ENCODE data around the gene GPR141.

The GPR141 gene

GRCh38 chr7:37690206-37690605, 6.6 kb downstream of the GPR141 start:
- Histone ChIP-seq H3K9me3 (replicated peaks; ENCODE audit: insufficient read depth, low read length) (no peaks in the 10 kb centered on the region), H3K4me2 (ENCODE audit: low read depth, low read length) (peak overlapping the region; percentile 53), H4K20me1 (ENCODE audit: insufficient read depth, low read length) (no peaks in the 10 kb centered on the region), H2AFZ (ENCODE audit: low read length) (peak overlapping the region; percentile 13; the same call in 1 of the 2 replicates), H3K27me3 (replicated peaks; ENCODE audit: insufficient read depth, low read length) (no peaks in the 10 kb centered on the region), H3K27ac (ENCODE audit: low read length) (no peak overlapping the region), H3K4me1 (ENCODE audit: low read length) (no peaks in the 10 kb centered on the region), H3F3A (ENCODE audit: insufficient read depth, low read length) (no peaks in the 10 kb centered on the region), H3K4me3 (ENCODE audit: low read length) (peak overlapping the region; percentile 26), H3K9ac (ENCODE audit: low read length) (no peak overlapping the region), H3K36me3 (replicated peaks; ENCODE audit: insufficient read depth, low read length) (no peaks in the 10 kb centered on the region), H3K79me2 (ENCODE audit: low read length) (no peaks in the 10 kb centered on the region), H3K9me2 (replicated peaks; ENCODE audit: insufficient read depth, low read length) (no peaks in the 10 kb centered on the region)
- TF ChIP-seq EZH2phosphoT487 (IDR thresholded peaks at IDR 0.05; ENCODE audit: low read length) (no peak), EZH2 (optimal IDR thresholded peaks at IDR 0.05; ENCODE audit: low read depth, low read length) (no peak), CTCF (IDR thresholded peaks at IDR 0.05; ENCODE audit: low read length) (no peak)
- DNase-seq: no peak

DNA sequence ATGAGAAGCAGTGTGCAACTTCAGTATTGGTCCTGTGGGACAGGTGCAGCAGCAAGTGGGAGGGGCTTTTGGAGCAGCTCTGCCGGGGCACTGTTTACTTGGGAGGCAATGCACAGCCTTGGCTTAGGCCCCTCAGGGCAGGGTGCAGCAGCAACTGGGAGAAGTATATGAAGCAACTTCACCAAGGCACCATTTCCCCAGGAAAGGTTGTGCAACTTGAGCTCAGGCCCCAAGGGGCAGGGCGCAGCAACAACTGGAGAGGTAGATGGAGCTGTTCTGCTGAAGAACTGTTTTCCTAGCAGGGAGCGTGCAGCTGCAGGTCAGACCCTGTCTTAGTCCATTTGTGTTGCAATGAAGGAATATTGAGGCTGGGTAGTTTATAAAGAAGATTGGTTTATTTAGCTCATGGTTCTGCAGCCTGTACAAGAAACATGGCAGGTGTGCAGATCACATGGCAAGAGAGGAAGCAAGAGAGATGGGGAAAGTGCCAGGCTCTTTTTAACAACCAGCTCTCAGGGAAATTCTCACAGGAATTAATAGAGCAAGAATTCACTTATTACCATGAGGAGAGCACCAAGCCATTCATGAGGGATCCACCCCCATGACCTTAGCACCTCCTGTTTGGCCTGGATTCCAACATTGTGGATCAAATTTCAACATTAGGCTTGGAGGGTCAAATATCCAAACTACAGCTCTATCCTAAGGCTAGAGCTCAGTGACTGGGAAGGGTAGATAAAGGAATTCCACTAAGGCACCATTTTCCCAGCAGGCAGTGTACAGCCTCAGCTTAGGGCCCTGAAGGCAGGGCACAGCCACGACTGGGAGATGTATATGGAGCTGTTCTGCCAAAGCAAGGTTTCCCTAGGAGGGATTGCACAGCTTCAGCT, 10.9 kb downstream of the GPR141 start:
- Histone ChIP-seq H3K27me3 (replicated peaks; ENCODE audit: insufficient read depth, low read length) (no peaks in the 10 kb centered on the region), H3K36me3 (replicated peaks; ENCODE audit: insufficient read depth, low read length) (no peaks in the 10 kb centered on the region), H3K9ac (ENCODE audit: low read length) (no peak overlapping the region), H3K27ac (ENCODE audit: low read length) (no peak overlapping the region), H3F3A (ENCODE audit: insufficient read depth, low read length) (no peaks in the 10 kb centered on the region), H3K9me3 (replicated peaks; ENCODE audit: insufficient read depth, low read length) (no peaks in the 10 kb centered on the region), H3K79me2 (ENCODE audit: low read length) (no peaks in the 10 kb centered on the region), H3K4me3 (ENCODE audit: low read length) (no peak overlapping the region), H2AFZ (ENCODE audit: low read length) (no peak overlapping the region), H3K9me2 (replicated peaks; ENCODE audit: insufficient read depth, low read length) (no peaks in the 10 kb centered on the region), H4K20me1 (ENCODE audit: insufficient read depth, low read length) (no peaks in the 10 kb centered on the region), H3K4me2 (ENCODE audit: low read depth, low read length) (no peak overlapping the region), H3K4me1 (ENCODE audit: low read length) (no peaks in the 10 kb centered on the region)
- DNase-seq: no peak
- no peak for TF ChIP-seq EZH2phosphoT487 (IDR thresholded peaks at IDR 0.05; ENCODE audit: low read length)
- TF ChIP-seq CTCF (IDR thresholded peaks at IDR 0.05; ENCODE audit: low read length): no peak

GRCh38 chr7:37698276-37698675, 14.7 kb downstream of the GPR141 start:
- no peaks in the 10 kb centered on the region for H3K27me3 ChIP-seq (replicated peaks; ENCODE audit: insufficient read depth, low read length)
- H3K4me3 ChIP-seq (ENCODE audit: low read length): no peak overlapping the region
- no peak for DNase-seq
- H3K9ac ChIP-seq (ENCODE audit: low read length): no peak overlapping the region
- no peaks in the 10 kb centered on the region for H4K20me1 ChIP-seq (ENCODE audit: insufficient read depth, low read length)
- H3F3A ChIP-seq (ENCODE audit: insufficient read depth, low read length): no peaks in the 10 kb centered on the region
- H3K79me2 ChIP-seq (ENCODE audit: low read length): no peaks in the 10 kb centered on the region
- H3K4me1 ChIP-seq (ENCODE audit: low read length): peaks cover 6% of the 10 kb centered on the region; the same call in 1 of the 2 replicates
- no peaks in the 10 kb centered on the region for H3K9me2 ChIP-seq (replicated peaks; ENCODE audit: insufficient read depth, low read length)
- H3K36me3 ChIP-seq (replicated peaks; ENCODE audit: insufficient read depth, low read length): no peaks in the 10 kb centered on the region
- no peak for TF ChIP-seq EZH2phosphoT487 (IDR thresholded peaks at IDR 0.05; ENCODE audit: low read length)
- TF ChIP-seq EZH2 (optimal IDR thresholded peaks at IDR 0.05; ENCODE audit: low read depth, low read length): no peak
- TF ChIP-seq CTCF (IDR thresholded peaks at IDR 0.05; ENCODE audit: low read length): no peak
- no peaks in the 10 kb centered on the region for H3K9me3 ChIP-seq (replicated peaks; ENCODE audit: insufficient read depth, low read length)
- H3K27ac ChIP-seq (ENCODE audit: low read length): no peak overlapping the region
- H3K4me2 ChIP-seq (ENCODE audit: low read depth, low read length): no peak overlapping the region
- no peak overlapping the region for H2AFZ ChIP-seq (ENCODE audit: low read length)

Data from MM.1S (cell line).